ENCODE measurements around the gene BNC2.

Gene BNC2

DNA sequence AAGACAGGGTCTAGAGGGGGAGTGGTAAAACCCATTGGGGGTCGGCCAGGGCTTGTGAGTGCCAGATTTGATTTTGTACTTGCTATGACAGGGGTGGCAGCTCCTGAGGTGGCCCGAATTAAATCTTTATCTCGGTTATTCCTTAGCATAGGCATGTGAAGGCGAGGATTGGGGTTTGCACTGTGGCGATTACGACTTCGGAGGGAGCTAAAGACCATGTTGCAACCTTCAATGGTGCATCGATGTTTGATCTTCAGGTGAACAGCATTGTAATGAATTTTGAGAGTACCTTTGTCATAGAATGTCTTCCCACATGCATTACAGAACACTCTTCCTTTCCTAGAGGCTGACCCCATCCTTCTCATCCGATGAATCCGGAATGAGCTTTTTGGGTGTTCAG, 433.9 kb downstream of the BNC2 start:
- Histone ChIP-seq H2BK5ac (ENCODE audit: low read length) (no peak overlapping the region), H2AK5ac (ENCODE audit: low read length) (no peak overlapping the region), H2BK15ac (replicated peaks; ENCODE audit: low read depth) (no peak overlapping the region), H3K4ac (ENCODE audit: low read depth, low read length) (no peak overlapping the region), H3K9ac (ENCODE audit: low read length) (no peak overlapping the region), H3K4me3 (ENCODE audit: low read length) (no peak overlapping the region), H3K79me2 (ENCODE audit: control insufficient read depth, insufficient read depth, low read length) (no peaks in the 10 kb centered on the region), H3K27me3 (ENCODE audit: insufficient read depth, low read length, poor library complexity) (no peaks in the 10 kb centered on the region), H4K8ac (ENCODE audit: low read depth, low read length) (no peak overlapping the region), H3K79me1 (ENCODE audit: low read length) (no peaks in the 10 kb centered on the region), H3K23ac (ENCODE audit: low read length) (no peak overlapping the region), H3K4me2 (ENCODE audit: low read length) (no peak overlapping the region), H2BK120ac (ENCODE audit: low read depth, low read length) (no peak overlapping the region), H3K56ac (ENCODE audit: low read length) (no peak overlapping the region), H3K36me3 (ENCODE audit: control insufficient read depth, insufficient read depth, low read length) (no peaks in the 10 kb centered on the region), H4K5ac (ENCODE audit: low read length) (no peak overlapping the region), H3K4me1 (ENCODE audit: control insufficient read depth, low read depth, low read length) (peaks cover 1% of the 10 kb centered on the region), H3K18ac (ENCODE audit: low read length) (no peak overlapping the region), H3K27ac (ENCODE audit: low read depth, low read length) (no peak overlapping the region)
- WGBS (ENCODE audit: extremely low coverage, insufficient coverage, low lambda C conversion rate), result no CpG with 5 or more reads among the region's 10 CpGs
- no peak for DNase-seq

- Histone ChIP-seq H3K27me3 (ENCODE audit: insufficient read depth, low read length, poor library complexity) (no peaks in the 10 kb centered on the region), H3K23ac (ENCODE audit: low read length) (no peak overlapping the region), H2BK5ac (ENCODE audit: low read length) (no peak overlapping the region), H2AK5ac (ENCODE audit: low read length) (no peak overlapping the region), H4K8ac (ENCODE audit: low read depth, low read length) (no peak overlapping the region), H3K4me2 (ENCODE audit: low read length) (no peak overlapping the region), H4K5ac (ENCODE audit: low read length) (no peak overlapping the region), H3K56ac (ENCODE audit: low read length) (no peak overlapping the region), H3K79me2 (ENCODE audit: control insufficient read depth, insufficient read depth, low read length) (no peaks in the 10 kb centered on the region), H3K36me3 (ENCODE audit: control insufficient read depth, insufficient read depth, low read length) (no peaks in the 10 kb centered on the region), H3K18ac (ENCODE audit: low read length) (no peak overlapping the region), H3K4me1 (ENCODE audit: control insufficient read depth, low read depth, low read length) (peaks cover 1% of the 10 kb centered on the region), H3K9ac (ENCODE audit: low read length) (no peak overlapping the region), H2BK15ac (replicated peaks; ENCODE audit: low read depth) (no peak overlapping the region), H3K27ac (ENCODE audit: low read depth, low read length) (no peak overlapping the region), H2BK120ac (ENCODE audit: low read depth, low read length) (no peak overlapping the region), H3K79me1 (ENCODE audit: low read length) (no peaks in the 10 kb centered on the region), H3K4me3 (ENCODE audit: low read length) (no peak overlapping the region), H3K4ac (ENCODE audit: low read depth, low read length) (no peak overlapping the region)
- DNase-seq, result peak; percentile 22
- WGBS (ENCODE audit: extremely low coverage, insufficient coverage, low lambda C conversion rate), result 100% methylated on average over 1 of the region's 6 CpGs
Observed at GRCh38 chr9:16434526-16434925, 435.9 kb downstream of the BNC2 start.

- no peaks in the 10 kb centered on the region for H3K36me3 ChIP-seq (ENCODE audit: control insufficient read depth, insufficient read depth, low read length)
- H2AK5ac ChIP-seq (ENCODE audit: low read length), result no peak overlapping the region
- no peaks in the 10 kb centered on the region for H3K79me2 ChIP-seq (ENCODE audit: control insufficient read depth, insufficient read depth, low read length)
- no peak overlapping the region for H4K5ac ChIP-seq (ENCODE audit: low read length)
- no peak for DNase-seq
- H3K4me3 ChIP-seq (ENCODE audit: low read length), result no peak overlapping the region
- no peak overlapping the region for H2BK15ac ChIP-seq (replicated peaks; ENCODE audit: low read depth)
- H3K4me1 ChIP-seq (ENCODE audit: control insufficient read depth, low read depth, low read length), result peaks cover 1% of the 10 kb centered on the region
- H3K56ac ChIP-seq (ENCODE audit: low read length), result no peak overlapping the region
- H4K8ac ChIP-seq (ENCODE audit: low read depth, low read length), result no peak overlapping the region
- no peak overlapping the region for H3K23ac ChIP-seq (ENCODE audit: low read length)
- H2BK5ac ChIP-seq (ENCODE audit: low read length), result no peak overlapping the region
- H3K18ac ChIP-seq (ENCODE audit: low read length), result no peak overlapping the region
- no peak overlapping the region for H3K27ac ChIP-seq (ENCODE audit: low read depth, low read length)
- no peak overlapping the region for H3K4ac ChIP-seq (ENCODE audit: low read depth, low read length)
- H3K9ac ChIP-seq (ENCODE audit: low read length), result no peak overlapping the region
- no peaks in the 10 kb centered on the region for H3K27me3 ChIP-seq (ENCODE audit: insufficient read depth, low read length, poor library complexity)
- no peaks in the 10 kb centered on the region for H3K79me1 ChIP-seq (ENCODE audit: low read length)
- WGBS (ENCODE audit: extremely low coverage, insufficient coverage, low lambda C conversion rate), result no CpG with 5 or more reads among the region's 3 CpGs
- H2BK120ac ChIP-seq (ENCODE audit: low read depth, low read length), result no peak overlapping the region
- H3K4me2 ChIP-seq (ENCODE audit: low read length), result no peak overlapping the region
Observed at GRCh38 chr9:16433494-16433893, 437.0 kb downstream of the BNC2 start.

GRCh38 chr9:16431666-16432392, 438.6 kb downstream of the BNC2 start:
- peaks cover 1% of the 10 kb centered on the region for H3K4me1 ChIP-seq (ENCODE audit: control insufficient read depth, low read depth, low read length)
- WGBS (ENCODE audit: extremely low coverage, insufficient coverage, low lambda C conversion rate), result no CpG with 5 or more reads among the region's 3 CpGs

GRCh38 chr9:16429671-16430070, 440.8 kb downstream of the BNC2 start:
- Histone ChIP-seq H3K23ac (ENCODE audit: low read length) (no peak overlapping the region), H3K36me3 (ENCODE audit: control insufficient read depth, insufficient read depth, low read length) (no peaks in the 10 kb centered on the region), H4K5ac (ENCODE audit: low read length) (no peak overlapping the region), H3K4ac (ENCODE audit: low read depth, low read length) (no peak overlapping the region), H3K79me1 (ENCODE audit: low read length) (no peaks in the 10 kb centered on the region), H4K8ac (ENCODE audit: low read depth, low read length) (no peak overlapping the region), H3K79me2 (ENCODE audit: control insufficient read depth, insufficient read depth, low read length) (no peaks in the 10 kb centered on the region), H2BK15ac (replicated peaks; ENCODE audit: low read depth) (no peak overlapping the region), H2BK5ac (ENCODE audit: low read length) (no peak overlapping the region), H3K4me1 (ENCODE audit: control insufficient read depth, low read depth, low read length) (peaks cover 1% of the 10 kb centered on the region), H3K27me3 (ENCODE audit: insufficient read depth, low read length, poor library complexity) (no peaks in the 10 kb centered on the region), H3K4me2 (ENCODE audit: low read length) (no peak overlapping the region), H2BK120ac (ENCODE audit: low read depth, low read length) (no peak overlapping the region), H3K56ac (ENCODE audit: low read length) (no peak overlapping the region), H3K18ac (ENCODE audit: low read length) (no peak overlapping the region), H3K4me3 (ENCODE audit: low read length) (no peak overlapping the region), H2AK5ac (ENCODE audit: low read length) (no peak overlapping the region), H3K9ac (ENCODE audit: low read length) (no peak overlapping the region), H3K27ac (ENCODE audit: low read depth, low read length) (no peak overlapping the region)
- peak; percentile 29 for DNase-seq
- no CpG with 5 or more reads among the region's 5 CpGs for WGBS (ENCODE audit: extremely low coverage, insufficient coverage, low lambda C conversion rate)

More at GRCh38 chr9:16431666-16432392, 438.6 kb downstream of the BNC2 start:
- no peak for DNase-seq
- Histone ChIP-seq H3K79me2 (ENCODE audit: control insufficient read depth, insufficient read depth, low read length) (no peaks in the 10 kb centered on the region), H3K9ac (ENCODE audit: low read length) (no peak overlapping the region), H3K56ac (ENCODE audit: low read length) (no peak overlapping the region), H3K4me2 (ENCODE audit: low read length) (no peak overlapping the region), H3K4ac (ENCODE audit: low read depth, low read length) (no peak overlapping the region), H3K4me3 (ENCODE audit: low read length) (no peak overlapping the region), H2AK5ac (ENCODE audit: low read length) (no peak overlapping the region), H3K27me3 (ENCODE audit: insufficient read depth, low read length, poor library complexity) (no peaks in the 10 kb centered on the region), H3K27ac (ENCODE audit: low read depth, low read length) (no peak overlapping the region), H2BK120ac (ENCODE audit: low read depth, low read length) (no peak overlapping the region), H3K23ac (ENCODE audit: low read length) (no peak overlapping the region), H3K18ac (ENCODE audit: low read length) (no peak overlapping the region), H4K5ac (ENCODE audit: low read length) (no peak overlapping the region), H3K36me3 (ENCODE audit: control insufficient read depth, insufficient read depth, low read length) (no peaks in the 10 kb centered on the region), H3K79me1 (ENCODE audit: low read length) (no peaks in the 10 kb centered on the region), H2BK15ac (replicated peaks; ENCODE audit: low read depth) (no peak overlapping the region), H4K8ac (ENCODE audit: low read depth, low read length) (no peak overlapping the region), H2BK5ac (ENCODE audit: low read length) (no peak overlapping the region)

GRCh38 chr9:16427873-16428427, 442.5 kb downstream of the BNC2 start:
- H2AK5ac ChIP-seq (ENCODE audit: low read length), result no peak overlapping the region
- no peak overlapping the region for H3K9ac ChIP-seq (ENCODE audit: low read length)
- H3K79me1 ChIP-seq (ENCODE audit: low read length), result no peaks in the 10 kb centered on the region
- H3K4me1 ChIP-seq (ENCODE audit: control insufficient read depth, low read depth, low read length), result peaks cover 1% of the 10 kb centered on the region
- H4K8ac ChIP-seq (ENCODE audit: low read depth, low read length), result no peak overlapping the region
- no peak overlapping the region for H2BK120ac ChIP-seq (ENCODE audit: low read depth, low read length)
- H2BK15ac ChIP-seq (replicated peaks; ENCODE audit: low read depth), result no peak overlapping the region
- no peak overlapping the region for H3K23ac ChIP-seq (ENCODE audit: low read length)
- no peak overlapping the region for H3K56ac ChIP-seq (ENCODE audit: low read length)
- H3K4ac ChIP-seq (ENCODE audit: low read depth, low read length), result no peak overlapping the region
- no peak overlapping the region for H2BK5ac ChIP-seq (ENCODE audit: low read length)
- H3K79me2 ChIP-seq (ENCODE audit: control insufficient read depth, insufficient read depth, low read length), result no peaks in the 10 kb centered on the region
- no peak overlapping the region for H3K27ac ChIP-seq (ENCODE audit: low read depth, low read length)
- H3K36me3 ChIP-seq (ENCODE audit: control insufficient read depth, insufficient read depth, low read length), result no peaks in the 10 kb centered on the region
- H4K5ac ChIP-seq (ENCODE audit: low read length), result no peak overlapping the region
- DNase-seq, result no peak
- no CpG with 5 or more reads among the region's 6 CpGs for WGBS (ENCODE audit: extremely low coverage, insufficient coverage, low lambda C conversion rate)
- no peak overlapping the region for H3K18ac ChIP-seq (ENCODE audit: low read length)
- no peak overlapping the region for H3K4me2 ChIP-seq (ENCODE audit: low read length)
- no peak overlapping the region for H3K4me3 ChIP-seq (ENCODE audit: low read length)
- no peaks in the 10 kb centered on the region for H3K27me3 ChIP-seq (ENCODE audit: insufficient read depth, low read length, poor library complexity)
